Neural cell (in vitro differentiated cells): ENCODE results near the gene KRT12. TPM values are rescaled to one million over a fixed set of nuclear protein-coding genes. Genes with fewer than 3 reads are reported as not detected.
"Not testable (repeated sequence)": the region's sequence is repeated elsewhere in the genome, so short reads cannot be mapped to it uniquely, and the experiment has no call there.

ENCODE experiments used
- H2AFZ ChIP-seq: fragments of 200-600, 300-800 bp; sonication (generic), shearing (Covaris generic); 2 replicates; pipeline ENCODE4 v1.6.0; 2014; ENCODE audit warnings: low read depth, mild to moderate bottlenecking, antibody characterized with exemption, low read length, moderate library complexity
- H3F3A ChIP-seq: fragments of 200-600 bp; shearing (Covaris generic); 2 replicates; pipeline ENCODE4 v1.6.1; 2016; ENCODE audit warnings: mild to moderate bottlenecking, moderate library complexity, mixed read lengths, antibody characterized with exemption, low read length; ENCODE audit not compliant: insufficient read depth, poor library complexity, severe bottlenecking
- H3K27ac ChIP-seq: fragments of 200-600, 300-800 bp; sonication (generic), shearing (Covaris generic); 2 replicates; pipeline ENCODE4 v1.5.1; 2014; ENCODE audit warnings: mild to moderate bottlenecking, low read length, moderate library complexity
- H3K27me3 ChIP-seq: fragments of 300-800, 200-600 bp; sonication (generic), shearing (Covaris generic); 2 replicates; pipeline ENCODE4 v1.6.0; 2014; ENCODE audit warnings: mild to moderate bottlenecking, low read depth, low read length, moderate library complexity; ENCODE audit not compliant: insufficient read depth
- H3K36me3 ChIP-seq: fragments of 300-800, 200-600 bp; sonication (generic), shearing (Covaris generic); 2 replicates; pipeline ENCODE4 v1.5.1; 2014; ENCODE audit warnings: mild to moderate bottlenecking, antibody characterized with exemption, low read length, moderate library complexity; ENCODE audit not compliant: insufficient read depth
- H3K4me2 ChIP-seq: fragments of 300-800, 200-600 bp; sonication (generic), shearing (Covaris generic); 2 replicates; pipeline ENCODE4 v1.6.0; 2014; ENCODE audit warnings: mild to moderate bottlenecking, low read length
- H3K4me3 ChIP-seq: fragments of 300-800, 200-600 bp; sonication (generic), shearing (Covaris generic); 2 replicates; pipeline ENCODE4 v1.5.1; 2014; ENCODE audit warnings: mild to moderate bottlenecking, low read length, moderate library complexity
- H3K79me2 ChIP-seq: fragments of 200-600 bp; shearing (Covaris generic); replicated peaks from 2 replicates; pipeline ENCODE4 v1.6.0; 2014; ENCODE audit warnings: mild to moderate bottlenecking, low read length, moderate library complexity; ENCODE audit not compliant: insufficient read depth
- H3K9ac ChIP-seq: fragments of 300-800, 200-600 bp; sonication (generic), shearing (Covaris generic); 2 replicates; pipeline ENCODE4 v1.6.1; 2016; ENCODE audit warnings: mild to moderate bottlenecking, low read length, mixed read lengths
- H3K9me2 ChIP-seq: fragments of 200-600 bp; shearing (Covaris generic); 2 replicates; pipeline ENCODE4 v1.6.1; 2016; ENCODE audit warnings: mild to moderate bottlenecking, low read length, mixed read lengths; ENCODE audit not compliant: insufficient read depth
- H3K9me3 ChIP-seq: fragments of 200-600, 300-800 bp; sonication (generic), shearing (Covaris generic); 2 replicates; pipeline ENCODE4 v1.6.1; 2016; ENCODE audit warnings: mild to moderate bottlenecking, mixed run types, low read length, moderate library complexity, mixed read lengths
- H4K20me1 ChIP-seq: fragments of 200-600 bp; shearing (Covaris generic); 2 replicates; pipeline ENCODE4 v1.6.1; 2016; ENCODE audit warnings: mild to moderate bottlenecking, mixed run types; ENCODE audit not compliant: insufficient read depth
- CTCF ChIP-seq: fragments of 450-650 bp; IDR thresholded peaks from 2 replicates; pipeline ENCODE4 v1.5.1; 2014; ENCODE audit warnings: antibody characterized with exemption, mild to moderate bottlenecking, moderate library complexity; ENCODE audit not compliant: poor library complexity, severe bottlenecking
- EP300 ChIP-seq: fragments of 450-650 bp; conservative IDR thresholded peaks from 2 replicates; pipeline ENCODE4 v1.6.1; 2014; ENCODE audit warnings: antibody characterized with exemption, mild to moderate bottlenecking, moderate library complexity; ENCODE audit not compliant: poor library complexity, severe bottlenecking
- EZH2 ChIP-seq: fragments of 200-600, 300-800 bp; shearing (Covaris generic), sonication (generic); IDR thresholded peaks from 2 replicates; pipeline ENCODE4 v1.6.1; 2014; ENCODE audit warnings: antibody characterized with exemption, low read length, borderline replicate concordance, mild to moderate bottlenecking; ENCODE audit not compliant: insufficient read depth, poor library complexity, severe bottlenecking
- MXI1 ChIP-seq: fragments of 450-650 bp; conservative IDR thresholded peaks from 2 replicates; pipeline ENCODE4 v1.6.1; 2014; ENCODE audit warnings: antibody characterized with exemption, mild to moderate bottlenecking; ENCODE audit not compliant: poor library complexity, severe bottlenecking
- POLR2AphosphoS5 ChIP-seq: IDR thresholded peaks from 2 replicates; pipeline ENCODE4 v1.6.1; 2012
- RAD21 ChIP-seq: fragments of 450-650 bp; conservative IDR thresholded peaks from 2 replicates; pipeline ENCODE4 v1.6.1; 2014; ENCODE audit warnings: antibody characterized with exemption, mild to moderate bottlenecking, moderate library complexity
- REST ChIP-seq: IDR thresholded peaks from 2 replicates; pipeline ENCODE4 v1.6.1; 2012; ENCODE audit warnings: borderline replicate concordance
- SMC3 ChIP-seq: fragments of 450-650 bp; conservative IDR thresholded peaks from 2 replicates; pipeline ENCODE4 v1.6.1; 2014; ENCODE audit warnings: antibody characterized with exemption, mild to moderate bottlenecking, moderate library complexity; ENCODE audit not compliant: poor library complexity
- TAF1 ChIP-seq: IDR thresholded peaks from 2 replicates; pipeline ENCODE4 v1.6.1; 2012; ENCODE audit warnings: low read depth
- polyA plus RNA-seq: library from polyadenylated mRNA; depleted of rRNA; stranded (reverse); fragments of >200 nt; gene quantifications from 2 replicates; pipeline ENCODE4 v1.2.3, GENCODE V29; 2014

Gene KRT12
- polyA plus RNA-seq, 1 donor from 2014 or later, result not detected

DNA sequence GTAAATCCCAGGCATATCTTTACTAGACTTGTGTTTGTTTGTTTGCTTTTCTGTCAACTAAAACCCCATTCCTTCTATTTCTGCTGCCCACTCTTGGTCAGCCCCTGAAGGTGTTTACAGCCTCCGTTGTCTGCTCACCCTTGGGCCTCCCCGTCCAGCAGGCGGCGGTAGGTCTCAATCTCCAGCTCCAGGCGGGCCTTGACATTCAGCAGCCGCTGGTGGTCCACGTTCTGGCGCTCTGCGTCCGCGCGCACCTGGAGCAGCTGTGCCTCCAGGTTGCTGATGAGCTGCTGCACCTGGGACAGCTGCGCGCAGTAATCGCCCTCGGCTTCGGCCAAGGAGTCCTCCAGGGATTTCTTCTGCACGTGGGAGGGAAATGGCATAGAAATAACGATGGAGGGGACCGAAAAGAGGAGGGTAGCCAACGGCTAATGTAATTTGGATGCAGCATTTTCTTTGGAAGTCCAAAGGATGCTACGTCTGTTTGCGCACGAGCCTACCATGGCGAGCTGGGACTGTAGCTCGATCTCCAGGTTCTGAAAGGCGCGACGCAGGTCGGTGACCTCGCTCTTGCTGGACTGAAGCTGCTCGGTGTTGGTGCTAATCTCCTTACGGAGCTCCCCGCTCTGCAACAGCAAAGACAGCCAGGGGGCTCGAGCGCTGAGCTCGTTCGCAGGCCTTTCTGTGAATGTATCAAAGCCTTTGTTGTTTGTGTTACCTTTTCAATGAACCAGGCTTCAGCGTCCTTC, 3.9 kb downstream of the KRT12 start:
- H3K36me3 ChIP-seq, result no peaks in the 10 kb centered on the region
- H3F3A ChIP-seq, result no peaks in the 10 kb centered on the region
- no peaks in the 10 kb centered on the region for H3K9me2 ChIP-seq
- H4K20me1 ChIP-seq, result no peaks in the 10 kb centered on the region
- TF ChIP-seq EZH2 (no peak), REST (no peak), CTCF (no peak), SMC3 (no peak), RAD21 (no peak), MXI1 (no peak), POLR2AphosphoS5 (no peak), TAF1 (no peak), EP300 (no peak)
- no peak overlapping the region for H3K4me2 ChIP-seq
- no peaks in the 10 kb centered on the region for H3K9me3 ChIP-seq
- H3K4me3 ChIP-seq, result no peak overlapping the region
- no peak overlapping the region for H3K9ac ChIP-seq
- H3K27me3 ChIP-seq, result no peaks in the 10 kb centered on the region
- H3K79me2 ChIP-seq, result no peaks in the 10 kb centered on the region
- H2AFZ ChIP-seq, result no peak overlapping the region
- H3K27ac ChIP-seq, result no peak overlapping the region

- Histone ChIP-seq H3K9ac (no peak overlapping the region), H3K79me2 (no peaks in the 10 kb centered on the region), H3K4me3 (no peak overlapping the region), H2AFZ (no peak overlapping the region), H3F3A (no peaks in the 10 kb centered on the region), H3K27ac (no peak overlapping the region), H3K9me3 (no peaks in the 10 kb centered on the region), H3K27me3 (no peaks in the 10 kb centered on the region), H3K36me3 (no peaks in the 10 kb centered on the region), H3K4me2 (no peak overlapping the region), H3K9me2 (no peaks in the 10 kb centered on the region), H4K20me1 (no peaks in the 10 kb centered on the region)
- TF ChIP-seq EP300 (no peak), MXI1 (no peak), POLR2AphosphoS5 (no peak), REST (no peak), EZH2 (no peak), RAD21 (no peak), SMC3 (no peak), TAF1 (no peak), CTCF (no peak)
Measured at GRCh38 chr17:40859536-40859935, 7.5 kb downstream of the KRT12 start.

- H2AFZ ChIP-seq, H3F3A ChIP-seq, H3K9me3 ChIP-seq, H3K36me3 ChIP-seq, H4K20me1 ChIP-seq, H3K9ac ChIP-seq, H3K79me2 ChIP-seq, H3K4me3 ChIP-seq, H3K9me2 ChIP-seq, H3K27ac ChIP-seq, H3K27me3 ChIP-seq, H3K4me2 ChIP-seq: not testable (repeated sequence)
Measured at GRCh38 chr17:40858667-40859066, 8.4 kb downstream of the KRT12 start.
